ENCODE results near the gene ERCC3.

Gene ERCC3

DNA sequence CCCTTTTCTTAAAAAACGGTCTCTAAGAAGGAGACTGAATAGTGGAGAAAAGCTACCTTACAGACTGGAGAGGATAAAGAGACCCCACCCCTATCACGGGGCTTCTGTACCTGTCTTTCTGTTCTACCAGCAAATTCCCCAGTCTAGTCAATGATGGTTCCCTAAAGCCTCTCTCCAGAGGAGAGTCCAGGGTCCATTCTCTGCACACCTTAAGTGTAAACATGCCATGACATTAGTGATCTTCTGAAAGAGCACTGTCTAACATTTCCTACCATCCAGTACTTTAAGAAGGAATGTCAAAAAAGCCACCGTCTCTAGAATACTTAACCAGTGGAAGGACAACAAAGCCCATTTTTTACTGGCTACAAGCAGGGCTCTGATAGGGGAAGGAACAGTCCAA lies 17.0 kb upstream of the ERCC3 start:
- no peak for DNase-seq (ENCODE audit: extremely low read depth, low read depth)
- TF ChIP-seq CTCF (IDR thresholded peaks at IDR 0.05; ENCODE audit: low read depth, low read length, missing control alignments), result no peak
- no peak overlapping the region for H3K4me3 ChIP-seq (replicated peaks; ENCODE audit: low read depth, low read length)

GRCh38 chr2:127309468-127309867 lies 15.5 kb upstream of the ERCC3 start:
- DNase-seq (ENCODE audit: extremely low read depth, low read depth), result no peak
- no peak overlapping the region for H3K4me3 ChIP-seq (replicated peaks; ENCODE audit: low read depth, low read length)
- TF ChIP-seq CTCF (IDR thresholded peaks at IDR 0.05; ENCODE audit: low read depth, low read length, missing control alignments), result no peak

- no peak overlapping the region for H3K4me3 ChIP-seq (replicated peaks; ENCODE audit: low read depth, low read length)
- no peak for TF ChIP-seq CTCF (IDR thresholded peaks at IDR 0.05; ENCODE audit: low read depth, low read length, missing control alignments)
- no peak for DNase-seq (ENCODE audit: extremely low read depth, low read depth)
These were observed 14.7 kb upstream of the ERCC3 start for GRCh38 chr2:127308586-127309138.

DNA sequence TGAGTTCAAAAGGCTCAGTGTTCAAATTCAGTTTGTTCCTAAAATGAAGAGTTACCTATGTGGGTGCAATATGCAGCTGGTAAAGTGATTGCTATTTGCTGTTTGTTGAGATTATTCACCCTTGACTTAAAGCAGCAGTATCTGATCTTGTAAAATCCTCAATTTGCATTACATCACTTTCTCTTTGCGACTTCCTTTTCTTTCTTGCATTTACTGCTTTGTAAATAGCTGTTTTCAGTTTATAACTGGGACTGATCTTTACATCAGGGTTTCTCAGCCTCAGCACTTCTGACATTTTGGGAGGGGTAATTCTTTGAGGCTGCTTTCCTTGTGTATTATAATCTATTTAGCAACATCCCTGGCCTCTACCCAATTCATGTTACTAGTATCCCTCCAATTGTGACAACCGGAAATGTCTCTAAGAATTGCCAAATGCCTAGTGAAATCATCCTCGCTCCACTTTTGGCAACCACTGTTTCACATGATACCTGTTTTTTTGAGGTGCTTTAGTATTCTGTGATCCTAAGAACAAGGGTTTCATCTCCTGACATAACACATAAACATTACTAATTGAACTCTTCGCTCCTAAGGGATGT lies 12.1 kb upstream of the ERCC3 start:
- TF ChIP-seq CTCF (IDR thresholded peaks at IDR 0.05; ENCODE audit: low read depth, low read length, missing control alignments), result no peak
- H3K4me3 ChIP-seq (replicated peaks; ENCODE audit: low read depth, low read length), result no peak overlapping the region
- no peak for DNase-seq (ENCODE audit: extremely low read depth, low read depth)

DNA sequence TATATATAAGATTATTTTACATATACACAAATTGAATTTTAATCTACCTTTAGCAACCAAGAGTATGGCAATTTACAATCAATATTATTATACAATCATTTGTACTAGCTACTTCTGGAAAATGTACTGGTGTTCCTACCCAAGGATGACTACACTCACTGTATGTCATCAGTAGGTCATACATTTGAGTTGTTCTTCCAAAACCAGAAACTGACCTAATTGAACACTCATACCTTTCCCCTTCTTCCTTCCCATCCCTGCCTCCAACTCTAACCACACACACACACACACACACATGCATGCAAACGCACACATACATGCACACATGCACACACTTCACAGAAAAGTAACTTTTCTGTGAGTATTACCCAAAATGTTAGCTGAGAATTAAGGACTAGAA lies 8.2 kb upstream of the ERCC3 start:
- no peak for DNase-seq (ENCODE audit: extremely low read depth, low read depth)
- H3K4me3 ChIP-seq (replicated peaks; ENCODE audit: low read depth, low read length), result no peak overlapping the region
- TF ChIP-seq CTCF (IDR thresholded peaks at IDR 0.05; ENCODE audit: low read depth, low read length, missing control alignments), result no peak

GRCh38 chr2:127293386-127293747 lies 577 bp downstream of the ERCC3 start:
- TF ChIP-seq CTCF (IDR thresholded peaks at IDR 0.05; ENCODE audit: low read depth, low read length, missing control alignments), result no peak
- DNase-seq (ENCODE audit: extremely low read depth, low read depth), result no peak
- peak overlapping the region; percentile 97 for H3K4me3 ChIP-seq (replicated peaks; ENCODE audit: low read depth, low read length)

- no peak overlapping the region for H3K4me3 ChIP-seq (replicated peaks; ENCODE audit: low read depth, low read length)
- peak; percentile 10 for DNase-seq (ENCODE audit: extremely low read depth, low read depth)
- no peak for TF ChIP-seq CTCF (IDR thresholded peaks at IDR 0.05; ENCODE audit: low read depth, low read length, missing control alignments)
These were observed 5.7 kb downstream of the ERCC3 start for GRCh38 chr2:127288274-127288673.

Measured in HFF-Myc (cell line).